Gastrocnemius medialis (tissue), 4 donors: ENCODE results near the gene KIAA1614.

Source experiments
- POLR2A ChIP-seq, 2 donors: fragments of 450-650 bp; IDR thresholded peaks; one replicate each; pipeline ENCODE4 v1.6.1; 2017; ENCODE audit warnings: antibody characterized with exemption in 2 of 2, mild to moderate bottlenecking in 2 of 2, moderate library complexity in 2 of 2
- TF ChIP-seq, protein P1 (sequence below), 5 experiments: fragments of 450-650 bp in 3 of 5; fragments of 200-600 bp in 2 of 5; sonication (generic) in 2 of 5; IDR thresholded peaks in 4 of 5; conservative IDR thresholded peaks in 1 of 5; 1 replicate in 4 of 5; 2 replicates in 1 of 5; pipeline ENCODE4 v1.5.1; 2016 to 2019; ENCODE audit warnings: antibody characterized with exemption in 5 of 5, mild to moderate bottlenecking in 3 of 5, moderate library complexity in 3 of 5

DNA sequence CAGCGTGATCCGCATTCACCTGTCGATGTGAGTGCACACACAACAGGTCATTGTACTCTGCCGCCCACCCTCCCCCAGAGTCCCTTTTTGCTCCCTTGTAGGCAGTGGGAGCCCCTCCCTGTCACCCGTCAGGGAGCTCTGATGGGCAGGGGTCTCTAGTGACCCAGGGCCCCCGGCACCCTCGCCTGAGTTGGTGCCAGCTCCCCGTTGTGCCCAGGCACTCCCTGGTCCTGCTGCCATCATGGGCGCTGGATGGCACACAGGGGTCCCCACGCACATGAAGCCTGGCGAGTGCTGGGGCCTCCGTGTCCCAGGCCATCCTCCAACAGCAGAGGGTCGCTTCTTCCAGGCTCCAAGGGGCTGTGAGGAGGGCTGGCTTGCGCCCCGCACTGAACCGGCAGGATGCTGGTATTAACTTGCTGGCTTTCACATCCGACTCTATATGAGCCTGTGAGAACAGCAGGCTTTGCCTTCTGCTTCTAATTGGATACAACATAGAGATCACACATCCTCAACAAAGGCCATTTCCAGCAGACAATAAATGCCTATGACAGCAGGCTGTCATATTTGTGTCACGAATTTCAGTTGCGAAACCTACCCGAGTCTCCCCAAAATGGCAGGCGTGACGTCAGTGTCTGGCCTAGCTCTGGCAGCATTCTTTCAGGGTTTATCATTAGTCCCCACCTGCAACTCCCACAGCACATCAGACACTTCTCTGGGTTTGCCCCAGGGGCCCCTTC, 35.4 kb downstream of the KIAA1614 start:
- TF ChIP-seq POLR2A (IDR thresholded peaks at IDR 0.05): no peak
- TF ChIP-seq, protein P1, sequence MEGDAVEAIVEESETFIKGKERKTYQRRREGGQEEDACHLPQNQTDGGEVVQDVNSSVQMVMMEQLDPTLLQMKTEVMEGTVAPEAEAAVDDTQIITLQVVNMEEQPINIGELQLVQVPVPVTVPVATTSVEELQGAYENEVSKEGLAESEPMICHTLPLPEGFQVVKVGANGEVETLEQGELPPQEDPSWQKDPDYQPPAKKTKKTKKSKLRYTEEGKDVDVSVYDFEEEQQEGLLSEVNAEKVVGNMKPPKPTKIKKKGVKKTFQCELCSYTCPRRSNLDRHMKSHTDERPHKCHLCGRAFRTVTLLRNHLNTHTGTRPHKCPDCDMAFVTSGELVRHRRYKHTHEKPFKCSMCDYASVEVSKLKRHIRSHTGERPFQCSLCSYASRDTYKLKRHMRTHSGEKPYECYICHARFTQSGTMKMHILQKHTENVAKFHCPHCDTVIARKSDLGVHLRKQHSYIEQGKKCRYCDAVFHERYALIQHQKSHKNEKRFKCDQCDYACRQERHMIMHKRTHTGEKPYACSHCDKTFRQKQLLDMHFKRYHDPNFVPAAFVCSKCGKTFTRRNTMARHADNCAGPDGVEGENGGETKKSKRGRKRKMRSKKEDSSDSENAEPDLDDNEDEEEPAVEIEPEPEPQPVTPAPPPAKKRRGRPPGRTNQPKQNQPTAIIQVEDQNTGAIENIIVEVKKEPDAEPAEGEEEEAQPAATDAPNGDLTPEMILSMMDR (IDR thresholded peaks at IDR 0.05 in 4 of 5, conservative IDR thresholded peaks at IDR 0.05 in 1 of 5): no peak
